ENCODE measurements around the gene TMEM179. TPM values are rescaled to one million over a fixed set of nuclear protein-coding genes. Genes with fewer than 3 reads are reported as not detected.

TMEM179 gene
- total RNA-seq, 4 donors from 2014 or later = 0.66 to 0.84 (median 0.78) TPM; not detected in 1

DNA sequence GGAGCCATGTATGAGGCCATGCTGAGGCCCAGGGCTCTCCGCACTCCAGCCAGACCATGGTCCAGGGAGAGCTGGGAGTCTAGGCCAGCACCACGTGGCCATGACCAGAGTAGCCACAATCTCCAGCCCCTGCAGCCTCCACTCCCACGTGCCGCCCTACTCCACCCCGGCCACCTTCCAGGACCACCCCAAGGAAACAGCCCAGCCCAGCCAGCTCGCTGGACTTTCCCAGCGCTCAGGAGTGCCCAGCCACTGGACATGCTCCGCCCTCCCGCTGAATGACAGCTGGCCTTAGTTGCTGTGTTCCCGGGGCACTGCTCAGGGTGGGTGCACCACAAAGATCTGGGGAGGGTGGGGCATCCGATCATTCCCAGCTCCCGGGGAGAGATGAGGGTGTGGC lies 27.1 kb downstream of the TMEM179 start:
- Histone ChIP-seq H3K36me3 (no peaks in the 10 kb centered on the region), H3K27me3 (peaks cover 0 to 29% of the 10 kb centered on the region in 2 donors), H3K4me3 (no peak overlapping the region), H3K4me1 (peaks cover 0 to 14% (median 0%) of the 10 kb centered on the region in 4 donors), H3K9me3 (no peaks in the 10 kb centered on the region), H3K27ac (no peak overlapping the region)
- DNase-seq (ENCODE audit: low spot score in 2 of 2) = no peak
- TF ChIP-seq POLR2A (IDR thresholded peaks at IDR 0.05) (no peak), EP300 (IDR thresholded peaks at IDR 0.05) (no peak)
- TF ChIP-seq, protein P1, sequence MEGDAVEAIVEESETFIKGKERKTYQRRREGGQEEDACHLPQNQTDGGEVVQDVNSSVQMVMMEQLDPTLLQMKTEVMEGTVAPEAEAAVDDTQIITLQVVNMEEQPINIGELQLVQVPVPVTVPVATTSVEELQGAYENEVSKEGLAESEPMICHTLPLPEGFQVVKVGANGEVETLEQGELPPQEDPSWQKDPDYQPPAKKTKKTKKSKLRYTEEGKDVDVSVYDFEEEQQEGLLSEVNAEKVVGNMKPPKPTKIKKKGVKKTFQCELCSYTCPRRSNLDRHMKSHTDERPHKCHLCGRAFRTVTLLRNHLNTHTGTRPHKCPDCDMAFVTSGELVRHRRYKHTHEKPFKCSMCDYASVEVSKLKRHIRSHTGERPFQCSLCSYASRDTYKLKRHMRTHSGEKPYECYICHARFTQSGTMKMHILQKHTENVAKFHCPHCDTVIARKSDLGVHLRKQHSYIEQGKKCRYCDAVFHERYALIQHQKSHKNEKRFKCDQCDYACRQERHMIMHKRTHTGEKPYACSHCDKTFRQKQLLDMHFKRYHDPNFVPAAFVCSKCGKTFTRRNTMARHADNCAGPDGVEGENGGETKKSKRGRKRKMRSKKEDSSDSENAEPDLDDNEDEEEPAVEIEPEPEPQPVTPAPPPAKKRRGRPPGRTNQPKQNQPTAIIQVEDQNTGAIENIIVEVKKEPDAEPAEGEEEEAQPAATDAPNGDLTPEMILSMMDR (IDR thresholded peaks at IDR 0.05) = no peak
- 61 to 66% methylated on average over 8 to 10 of the region's 12 CpGs for WGBS, 2 donors

GRCh38 chr14:104576970-104577332 lies 27.6 kb downstream of the TMEM179 start:
- Histone ChIP-seq H3K9me3 (no peaks in the 10 kb centered on the region), H3K4me3 (no peak overlapping the region), H3K27ac (no peak overlapping the region), H3K4me1 (peaks cover 0 to 14% (median 0%) of the 10 kb centered on the region in 4 donors), H3K36me3 (no peaks in the 10 kb centered on the region), H3K27me3 (peaks cover 0 to 29% of the 10 kb centered on the region in 2 donors)
- no peak for DNase-seq (ENCODE audit: low spot score in 2 of 2)
- 43 to 68% methylated on average over 5 to 9 of the region's 9 CpGs for WGBS, 2 donors
- TF ChIP-seq, protein P1 (IDR thresholded peaks at IDR 0.05) = no peak
- no peak for TF ChIP-seq POLR2A (IDR thresholded peaks at IDR 0.05)
- TF ChIP-seq EP300 (IDR thresholded peaks at IDR 0.05) = no peak

- DNase-seq (ENCODE audit: low spot score in 2 of 2) = no peak
- no peak overlapping the region for H3K4me3 ChIP-seq
- peaks cover 0 to 29% of the 10 kb centered on the region in 2 donors for H3K27me3 ChIP-seq
- peaks cover 0 to 14% (median 0%) of the 10 kb centered on the region in 4 donors for H3K4me1 ChIP-seq
- TF ChIP-seq POLR2A (IDR thresholded peaks at IDR 0.05) (no peak), EP300 (IDR thresholded peaks at IDR 0.05) (no peak)
- TF ChIP-seq, protein P1 (IDR thresholded peaks at IDR 0.05) = no peak
- H3K9me3 ChIP-seq = no peaks in the 10 kb centered on the region
- 63 to 89% methylated on average over 10 to 15 of the region's 16 CpGs for WGBS, 2 donors
- H3K36me3 ChIP-seq = no peaks in the 10 kb centered on the region
- H3K27ac ChIP-seq = no peak overlapping the region
These were observed 28.2 kb downstream of the TMEM179 start for GRCh38 chr14:104576232-104576969.

GRCh38 chr14:104574978-104575583 lies 29.5 kb downstream of the TMEM179 start:
- peaks cover 0 to 14% (median 0%) of the 10 kb centered on the region in 4 donors for H3K4me1 ChIP-seq
- TF ChIP-seq POLR2A (IDR thresholded peaks at IDR 0.05) (no peak), EP300 (IDR thresholded peaks at IDR 0.05) (no peak)
- TF ChIP-seq, protein P1 (IDR thresholded peaks at IDR 0.05) = no peak
- 78 to 80% methylated on average over 21 to 25 of the region's 31 CpGs for WGBS, 2 donors
- H3K36me3 ChIP-seq = no peaks in the 10 kb centered on the region
- no peak overlapping the region for H3K27ac ChIP-seq
- peaks cover 0 to 29% of the 10 kb centered on the region in 2 donors for H3K27me3 ChIP-seq
- DNase-seq (ENCODE audit: low spot score in 2 of 2) = no peak
- H3K9me3 ChIP-seq = no peaks in the 10 kb centered on the region
- H3K4me3 ChIP-seq = no peak overlapping the region

GRCh38 chr14:104574536-104574935 lies 30.0 kb downstream of the TMEM179 start:
- no peak for DNase-seq (ENCODE audit: low spot score in 2 of 2)
- no peak overlapping the region for H3K4me3 ChIP-seq
- no peaks in the 10 kb centered on the region for H3K36me3 ChIP-seq
- no peaks in the 10 kb centered on the region for H3K9me3 ChIP-seq
- peaks cover 0 to 14% (median 0%) of the 10 kb centered on the region in 4 donors for H3K4me1 ChIP-seq
- no peak overlapping the region for H3K27ac ChIP-seq
- H3K27me3 ChIP-seq = peaks cover 0 to 26% of the 10 kb centered on the region in 2 donors
- 40 to 44% methylated on average over 14 of the region's 14 CpGs for WGBS, 2 donors
- TF ChIP-seq, protein P1 (IDR thresholded peaks at IDR 0.05) = no peak
- TF ChIP-seq POLR2A (IDR thresholded peaks at IDR 0.05) (no peak), EP300 (IDR thresholded peaks at IDR 0.05) (no peak)
